H9 (cell line): ENCODE data around the gene FRMD1. TPM values are rescaled to one million over a fixed set of nuclear protein-coding genes. Genes with fewer than 3 reads are reported as not detected.

ENCODE experiments used
- DNase-seq: peaks from one replicate; pipeline ENCODE4 v3.0.0-alpha.2; 2017
- H2AFZ ChIP-seq: one replicate; pipeline ENCODE4 v1.6.1; 2013; ENCODE audit warnings: mild to moderate bottlenecking, low read length, control low read depth, moderate library complexity
- H2AK5ac ChIP-seq: 2 replicates; pipeline ENCODE4 v1.6.1; 2013; ENCODE audit warnings: low read length, control low read depth, mixed read lengths; ENCODE audit not compliant: insufficient read length
- H2BK120ac ChIP-seq: one replicate; pipeline ENCODE4 v1.6.1; 2013; ENCODE audit warnings: low read depth, mild to moderate bottlenecking, low read length, control low read depth, inconsistent platforms; ENCODE audit not compliant: poor library complexity, severe bottlenecking
- H2BK12ac ChIP-seq: 2 replicates; pipeline ENCODE4 v1.6.1; 2013; ENCODE audit warnings: low read length, control low read depth, mixed read lengths, low read depth; ENCODE audit not compliant: insufficient read length
- H2BK15ac ChIP-seq: 2 replicates; pipeline ENCODE4 v1.6.1; 2013; ENCODE audit warnings: low read depth, low read length, control low read depth
- H2BK20ac ChIP-seq: one replicate; pipeline ENCODE4 v1.6.1; 2013; ENCODE audit warnings: low read depth, mild to moderate bottlenecking, low read length, control low read depth, inconsistent platforms; ENCODE audit not compliant: poor library complexity, severe bottlenecking
- H2BK5ac ChIP-seq: 2 replicates; pipeline ENCODE4 v1.6.1; 2013; ENCODE audit warnings: low read length, control low read depth, mixed read lengths; ENCODE audit not compliant: insufficient read length
- H3K14ac ChIP-seq: 2 replicates; pipeline ENCODE4 v1.6.1; 2013; ENCODE audit warnings: low read length, control low read depth; ENCODE audit not compliant: insufficient read depth
- H3K18ac ChIP-seq: 2 replicates; pipeline ENCODE4 v1.6.1; 2013; ENCODE audit warnings: low read depth, mild to moderate bottlenecking, mixed read lengths, low read length, control low read depth; ENCODE audit not compliant: insufficient read length
- H3K23ac ChIP-seq: 2 replicates; pipeline ENCODE4 v1.6.1; 2013; ENCODE audit warnings: low read length, control low read depth, mixed read lengths, low read depth; ENCODE audit not compliant: insufficient read length
- H3K23me2 ChIP-seq: 2 replicates; pipeline ENCODE4 v1.6.1; 2013; ENCODE audit warnings: low read depth, mild to moderate bottlenecking, mixed read lengths, low read length, control low read depth; ENCODE audit not compliant: insufficient read length, poor library complexity, severe bottlenecking
- H3K27ac ChIP-seq: 2 replicates; pipeline ENCODE4 v1.5.1; 2013; ENCODE audit warnings: low read length, control low read depth, mixed read lengths, low read depth; ENCODE audit not compliant: insufficient read length
- H3K27me3 ChIP-seq: 2 replicates; pipeline ENCODE4 v1.6.1; 2013; ENCODE audit warnings: low read length, control low read depth, inconsistent platforms; ENCODE audit not compliant: insufficient read depth
- H3K4ac ChIP-seq: 2 replicates; pipeline ENCODE4 v1.6.1; 2013; ENCODE audit warnings: low read depth, mild to moderate bottlenecking, control low read depth, inconsistent platforms, low read length, moderate library complexity
- H3K4me1 ChIP-seq: 2 replicates; pipeline ENCODE4 v1.6.1; 2013; ENCODE audit warnings: low read length, control low read depth, inconsistent platforms; ENCODE audit not compliant: insufficient read depth
- H3K4me2 ChIP-seq: 2 replicates; pipeline ENCODE4 v1.6.1; 2013; ENCODE audit warnings: low read length, control low read depth, mixed read lengths; ENCODE audit not compliant: insufficient read length, insufficient read depth
- H3K56ac ChIP-seq: 2 replicates; pipeline ENCODE4 v1.6.1; 2013; ENCODE audit warnings: low read depth, mild to moderate bottlenecking, mixed read lengths, low read length, control low read depth; ENCODE audit not compliant: insufficient read length
- H3K79me1 ChIP-seq: 2 replicates; pipeline ENCODE4 v1.6.1; 2013; ENCODE audit warnings: low read depth, mild to moderate bottlenecking, moderate library complexity, low read length, control low read depth, inconsistent platforms; ENCODE audit not compliant: insufficient read depth, poor library complexity, severe bottlenecking
- H3K79me2 ChIP-seq: 2 replicates; pipeline ENCODE4 v1.6.1; 2013; ENCODE audit warnings: low read length, control low read depth, inconsistent platforms; ENCODE audit not compliant: insufficient read depth
- H3K9ac ChIP-seq: 2 replicates; pipeline ENCODE4 v1.6.1; 2013; ENCODE audit warnings: low read length, control low read depth, mixed read lengths; ENCODE audit not compliant: insufficient read length; ENCODE audit errors: extremely low read depth
- H3K9me3 ChIP-seq: one replicate; pipeline ENCODE4 v1.6.1; 2013; ENCODE audit warnings: low read depth, low read length, inconsistent platforms; ENCODE audit not compliant: control insufficient read depth
- H3T11ph ChIP-seq: one replicate; pipeline ENCODE4 v1.6.1; 2013; ENCODE audit warnings: mild to moderate bottlenecking, low read length, control low read depth, inconsistent platforms
- H4K20me1 ChIP-seq: one replicate; pipeline ENCODE4 v1.6.1; 2013; ENCODE audit not compliant: control insufficient read depth, insufficient read length, insufficient read depth
- H4K5ac ChIP-seq: 2 replicates; pipeline ENCODE4 v1.6.1; 2013; ENCODE audit warnings: low read depth, mild to moderate bottlenecking, mixed read lengths, low read length, control low read depth; ENCODE audit not compliant: insufficient read length
- H4K8ac ChIP-seq: replicated peaks from 2 replicates; pipeline ENCODE4 v1.6.1; 2013; ENCODE audit warnings: low read length, control low read depth, mixed read lengths, low read depth; ENCODE audit not compliant: insufficient read length
- H4K91ac ChIP-seq: 2 replicates; pipeline ENCODE4 v1.6.1; 2013; ENCODE audit warnings: low read depth, mild to moderate bottlenecking, moderate library complexity, mixed read lengths, low read length, control low read depth; ENCODE audit not compliant: insufficient read length
- H3K27ac Mint-ChIP-seq, 3 experiments: 2 replicates in 2 of 3; 3 replicates in 1 of 3; pipeline ENCODE4 v1.8.0; 2020 to 2021; ENCODE audit warnings: mixed read lengths in 3 of 3, mild to moderate bottlenecking in 1 of 3, moderate library complexity in 1 of 3
- H3K27me3 Mint-ChIP-seq: 2 replicates; pipeline ENCODE4 v1.8.0; 2021; ENCODE audit warnings: low read depth, mild to moderate bottlenecking, moderate library complexity, mixed read lengths
- H3K36me3 Mint-ChIP-seq, 3 experiments: 2 replicates in 2 of 3; 3 replicates in 1 of 3; pipeline ENCODE4 v1.8.0; 2020 to 2021; ENCODE audit warnings: low read depth in 3 of 3, mixed read lengths in 3 of 3; ENCODE audit not compliant: insufficient read depth in 1 of 3
- H3K4me1 Mint-ChIP-seq, 2 experiments: 2 replicates each; pipeline ENCODE4 v1.8.0; 2020; ENCODE audit warnings: mixed read lengths in 2 of 2
- H3K4me3 Mint-ChIP-seq, 2 experiments: 2 replicates in 1 of 2; 3 replicates in 1 of 2; pipeline ENCODE4 v1.8.0; 2020 to 2021; ENCODE audit warnings: mild to moderate bottlenecking in 2 of 2, mixed read lengths in 2 of 2, moderate library complexity in 1 of 2
- H3K9me3 Mint-ChIP-seq, 2 experiments: 2 replicates in 1 of 2; 3 replicates in 1 of 2; pipeline ENCODE4 v1.8.0; 2020; ENCODE audit warnings: mild to moderate bottlenecking in 2 of 2, mixed read lengths in 2 of 2, moderate library complexity in 1 of 2
- CTCF ChIP-seq: fragments of 200-600 bp; sonication (generic); conservative IDR thresholded peaks from 3 replicates; pipeline ENCODE4 v1.8.0; 2021; ENCODE audit warnings: antibody characterized with exemption, mild to moderate bottlenecking
- WGBS: extraction: QIAGEN DNeasy Blood & Tissue Kit; methylation state at CpG from one replicate; pipeline ENCODE4 v1.1.7; 2013; ENCODE audit warnings: missing lambda C conversion rate, low lambda C conversion rate, mixed read lengths; ENCODE audit not compliant: insufficient read length; ENCODE audit errors: extremely low coverage; 5-methylcytosine and 5-hydroxymethylcytosine counted together
- total RNA-seq: library from RNA; stranded (reverse); gene quantifications from 2 replicates; pipeline ENCODE4 v1.2.1, GENCODE V29; 2021

Gene FRMD1
- total RNA-seq, 1 experiment from 2014 or later, result not detected

DNA sequence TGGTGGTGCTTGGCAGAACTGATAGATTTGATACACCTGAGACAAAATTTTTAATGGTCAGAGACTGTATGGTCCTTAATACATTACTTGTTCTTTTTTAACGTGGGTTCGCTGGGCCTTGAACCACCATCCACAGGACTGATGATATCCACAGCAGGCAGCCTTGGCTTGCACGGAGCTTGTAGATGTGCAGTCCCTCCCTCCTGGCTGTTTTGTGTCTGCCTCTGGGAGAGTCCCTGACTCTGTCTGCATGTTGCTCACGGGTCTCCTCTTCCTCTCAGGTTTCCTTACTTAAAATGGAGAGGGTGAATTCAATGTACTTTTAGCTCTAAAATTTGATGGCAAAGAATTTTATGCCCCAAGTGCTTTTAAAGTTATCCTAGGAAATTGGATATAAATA is 64.0 kb downstream of the FRMD1 start:
- H3K27me3 ChIP-seq, result no peaks in the 10 kb centered on the region
- no peaks in the 10 kb centered on the region for H3K79me1 ChIP-seq
- H3T11ph ChIP-seq, result no peak overlapping the region
- peaks cover 13 to 14% of the 10 kb centered on the region in 2 experiments for H3K4me1 Mint-ChIP-seq
- no peak overlapping the region for H2AFZ ChIP-seq
- H3K9me3 ChIP-seq, result no peaks in the 10 kb centered on the region
- H3K56ac ChIP-seq, result no peak overlapping the region
- no peak overlapping the region for H2BK5ac ChIP-seq
- H3K27me3 Mint-ChIP-seq, result peaks cover 2% of the 10 kb centered on the region; the same call in 1 of the 2 replicates
- no peak overlapping the region for H2BK12ac ChIP-seq
- H3K27ac ChIP-seq, result no peak overlapping the region
- no CpG with 5 or more reads among the region's 4 CpGs for WGBS
- H3K27ac Mint-ChIP-seq, result no peak overlapping the region; a peak in 1 of 7 replicates
- H3K4ac ChIP-seq, result no peak overlapping the region
- no peak overlapping the region for H2BK15ac ChIP-seq
- no peak overlapping the region for H4K91ac ChIP-seq
- H3K23ac ChIP-seq, result no peak overlapping the region
- no peak overlapping the region for H3K4me2 ChIP-seq
- no peak overlapping the region for H3K4me3 Mint-ChIP-seq
- H2BK120ac ChIP-seq, result no peak overlapping the region
- H3K23me2 ChIP-seq, result no peaks in the 10 kb centered on the region
- H4K5ac ChIP-seq, result no peak overlapping the region
- no peaks in the 10 kb centered on the region for H3K4me1 ChIP-seq
- no peaks in the 10 kb centered on the region for H3K79me2 ChIP-seq
- H3K18ac ChIP-seq, result no peak overlapping the region
- no peak for TF ChIP-seq CTCF
- H3K14ac ChIP-seq, result no peak overlapping the region
- H2AK5ac ChIP-seq, result no peak overlapping the region
- peaks cover 0 to 21% (median 3%) of the 10 kb centered on the region in 3 experiments; a peak in 5 of 7 replicates for H3K36me3 Mint-ChIP-seq
- H2BK20ac ChIP-seq, result no peak overlapping the region
- peaks cover 18 to 19% of the 10 kb centered on the region in 2 experiments for H3K9me3 Mint-ChIP-seq
- no peak for DNase-seq
- H3K9ac ChIP-seq, result no peak overlapping the region
- no peaks in the 10 kb centered on the region for H4K20me1 ChIP-seq
- no peak overlapping the region for H4K8ac ChIP-seq
